Sigmoid colon (tissue), 7 donors: ENCODE results near the gene LOXHD1. TPM values are rescaled to one million over a fixed set of nuclear protein-coding genes. Genes with fewer than 3 reads are reported as not detected.

Experiments used
- DNase-seq: peaks from one replicate; pipeline ENCODE4 v3.0.0-alpha.2; 2019
- H3K27ac ChIP-seq, 4 donors: fragments of 200-600 bp; sonication (generic); one replicate each; pipeline ENCODE4 v1.5.1; 2016 to 2019; ENCODE audit warnings: mild to moderate bottlenecking in 1 of 4
- H3K27me3 ChIP-seq, 3 donors: fragments of 200-600 bp; sonication (generic); one replicate each; pipeline ENCODE4 v1.5.1; 2019; ENCODE audit warnings: mild to moderate bottlenecking in 1 of 3
- H3K36me3 ChIP-seq, 4 donors: fragments of 200-600 bp; sonication (generic); one replicate each; pipeline ENCODE4 v1.5.1; 2016 to 2019
- H3K4me1 ChIP-seq, 4 donors: fragments of 200-600 bp; sonication (generic); one replicate each; pipeline ENCODE4 v1.5.1; 2017 to 2019
- H3K4me3 ChIP-seq, 4 donors: fragments of 200-600 bp; sonication (generic); one replicate each; pipeline ENCODE4 v1.5.1; 2017 to 2019; ENCODE audit warnings: mild to moderate bottlenecking in 2 of 4, moderate library complexity in 1 of 4
- H3K9me3 ChIP-seq, 4 donors: fragments of 200-600 bp in 3 of 4; sonication (generic) in 3 of 4; one replicate each; pipeline versions ENCODE4 v1.5.1 to v1.6.1; 2013 to 2019
- EP300 ChIP-seq, 4 donors: sonication (generic); formaldehyde crosslinking; IDR thresholded peaks; one replicate each; pipeline ENCODE4 v1.6.1; 2017; ENCODE audit warnings: antibody characterized with exemption in 4 of 4
- POLR2A ChIP-seq, 2 donors: fragments of 450-650 bp; IDR thresholded peaks; one replicate each; pipeline ENCODE4 v1.6.1; 2016; ENCODE audit warnings: antibody characterized with exemption in 2 of 2, mild to moderate bottlenecking in 2 of 2, moderate library complexity in 2 of 2
- POLR2AphosphoS5 ChIP-seq, 4 donors: sonication (generic); formaldehyde crosslinking; IDR thresholded peaks; one replicate each; pipeline ENCODE4 v1.6.1; 2017; ENCODE audit warnings: antibody characterized with exemption in 4 of 4
- WGBS, 2 donors: extraction: QIAGEN DNeasy Blood & Tissue Kit; methylation state at CpG; one replicate each; pipeline ENCODE4 v1.1.7; 2013; 5-methylcytosine and 5-hydroxymethylcytosine counted together
- intact Hi-C: fragments of 100-400 bp; cut with DNase I; formaldehyde crosslinking; loops from one replicate; pipeline ENCODE4 v1.15.1; 2023
- polyA plus RNA-seq, 3 donors: library from polyadenylated mRNA; stranded (reverse); fragments of 200-250 nt; gene quantifications; one replicate each; pipeline ENCODE4 v1.2.3, GENCODE V29; 2013
- total RNA-seq, 4 donors: library from RNA; depleted of rRNA; stranded (reverse); fragments of >200 nt; gene quantifications; one replicate each; pipeline ENCODE4 v1.1.0, GENCODE V29; 2016
- TF ChIP-seq, protein P1 (sequence below), 4 experiments: fragments of 450-650 bp in 3 of 4; fragments of 200-600 bp in 1 of 4; IDR thresholded peaks; one replicate each; pipeline ENCODE4 v1.5.1; 2016 to 2019; ENCODE audit warnings: antibody characterized with exemption in 4 of 4, mild to moderate bottlenecking in 3 of 4, moderate library complexity in 2 of 4
- donor health status: healthy with polysubstance abuse.
- donor health status: Bipolar disorder and iron deficiency.
- donor health status: healthy.

The LOXHD1 gene
- total and polyA plus RNA-seq, 7 donors, result 0.06 to 0.28 (median 0.27) TPM; not detected in 4

DNA sequence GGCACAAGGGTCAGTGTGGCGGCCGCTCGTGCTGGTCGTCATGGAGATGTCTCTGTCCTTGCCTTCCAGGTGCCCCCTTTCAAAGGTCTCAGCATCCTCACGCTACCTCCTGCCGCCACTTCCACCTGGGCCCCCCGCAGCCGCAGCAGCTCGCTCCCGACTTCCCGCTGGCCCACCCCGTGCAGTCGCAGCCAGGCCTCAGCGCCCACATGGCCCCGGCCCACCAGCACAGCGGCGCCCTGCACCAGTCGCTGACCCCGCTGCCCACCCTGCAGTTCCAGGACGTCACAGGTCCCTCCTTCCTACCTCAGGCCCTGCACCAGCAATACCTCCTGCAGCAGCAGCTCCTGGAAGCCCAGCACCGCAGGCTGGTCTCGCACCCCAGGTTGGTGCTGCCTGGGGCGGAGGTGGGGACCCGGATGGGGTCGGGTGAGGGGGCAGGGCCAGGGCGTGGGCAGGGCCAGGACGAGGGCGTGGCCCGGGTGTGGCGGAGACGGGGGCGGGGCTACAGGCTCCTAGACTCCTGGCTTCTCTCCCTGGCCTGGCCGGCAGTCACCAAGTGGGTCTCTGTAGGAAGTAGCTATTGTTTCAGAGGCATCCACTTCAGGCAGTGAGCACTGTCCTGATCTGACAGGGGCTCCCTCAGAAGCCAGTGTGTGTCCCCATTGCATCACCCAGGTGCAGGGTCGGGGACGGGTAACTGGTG lies 223.7 kb downstream of the LOXHD1 start:
- no peak for DNase-seq
- Histone ChIP-seq H3K4me3 (no peak overlapping the region), H3K9me3 (no peaks in the 10 kb centered on the region), H3K4me1 (no peaks in the 10 kb centered on the region), H3K27ac (no peak overlapping the region), H3K27me3 (no peaks in the 10 kb centered on the region), H3K36me3 (no peaks in the 10 kb centered on the region)
- TF ChIP-seq, protein P1, sequence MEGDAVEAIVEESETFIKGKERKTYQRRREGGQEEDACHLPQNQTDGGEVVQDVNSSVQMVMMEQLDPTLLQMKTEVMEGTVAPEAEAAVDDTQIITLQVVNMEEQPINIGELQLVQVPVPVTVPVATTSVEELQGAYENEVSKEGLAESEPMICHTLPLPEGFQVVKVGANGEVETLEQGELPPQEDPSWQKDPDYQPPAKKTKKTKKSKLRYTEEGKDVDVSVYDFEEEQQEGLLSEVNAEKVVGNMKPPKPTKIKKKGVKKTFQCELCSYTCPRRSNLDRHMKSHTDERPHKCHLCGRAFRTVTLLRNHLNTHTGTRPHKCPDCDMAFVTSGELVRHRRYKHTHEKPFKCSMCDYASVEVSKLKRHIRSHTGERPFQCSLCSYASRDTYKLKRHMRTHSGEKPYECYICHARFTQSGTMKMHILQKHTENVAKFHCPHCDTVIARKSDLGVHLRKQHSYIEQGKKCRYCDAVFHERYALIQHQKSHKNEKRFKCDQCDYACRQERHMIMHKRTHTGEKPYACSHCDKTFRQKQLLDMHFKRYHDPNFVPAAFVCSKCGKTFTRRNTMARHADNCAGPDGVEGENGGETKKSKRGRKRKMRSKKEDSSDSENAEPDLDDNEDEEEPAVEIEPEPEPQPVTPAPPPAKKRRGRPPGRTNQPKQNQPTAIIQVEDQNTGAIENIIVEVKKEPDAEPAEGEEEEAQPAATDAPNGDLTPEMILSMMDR (IDR thresholded peaks at IDR 0.05), result no peak
- TF ChIP-seq POLR2AphosphoS5 (IDR thresholded peaks at IDR 0.05), result no peak
- TF ChIP-seq POLR2A (IDR thresholded peaks at IDR 0.05), result no peak
- no peak for TF ChIP-seq EP300 (IDR thresholded peaks at IDR 0.05)
- WGBS, 2 donors, result 65 to 68% methylated on average over 35 of the region's 35 CpGs
- intact Hi-C loops, result no loop called here

DNA sequence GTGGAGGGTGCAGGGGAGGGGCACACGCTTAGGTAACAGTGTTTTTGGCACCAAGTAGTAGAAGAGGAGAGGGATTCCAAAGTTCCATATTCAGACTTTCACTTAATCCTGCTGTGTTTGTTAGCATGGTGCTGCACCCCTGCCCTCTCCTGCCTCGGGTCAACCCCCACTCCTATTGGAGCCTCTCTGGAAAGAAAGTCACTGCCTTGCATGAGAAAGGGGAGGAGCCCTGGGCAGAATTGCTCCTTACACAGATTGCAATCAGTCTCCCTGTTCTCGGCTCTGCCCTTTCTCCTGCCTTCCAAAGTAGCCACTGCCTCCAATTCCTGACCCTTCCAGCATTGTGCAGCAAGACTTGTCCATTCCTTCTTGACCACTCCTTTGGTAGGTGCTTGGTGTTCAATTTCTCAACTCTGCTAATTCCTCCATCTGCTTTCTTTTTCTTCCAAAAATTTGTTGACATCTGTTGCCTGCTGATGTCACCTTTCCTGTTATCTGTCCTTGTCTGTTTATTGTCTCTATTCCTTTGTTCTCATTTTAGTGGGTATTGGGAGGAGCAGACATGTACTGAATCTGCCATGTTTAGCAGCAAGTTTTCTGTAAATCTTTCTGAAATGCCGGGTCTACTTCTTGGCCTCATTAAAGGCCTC lies 225.4 kb downstream of the LOXHD1 start:
- Histone ChIP-seq H3K4me3 (no peak overlapping the region), H3K4me1 (no peaks in the 10 kb centered on the region), H3K9me3 (no peaks in the 10 kb centered on the region), H3K27me3 (no peaks in the 10 kb centered on the region), H3K36me3 (no peaks in the 10 kb centered on the region), H3K27ac (no peak overlapping the region)
- DNase-seq, result no peak
- 42 to 65% methylated on average over 4 of the region's 4 CpGs for WGBS, 2 donors
- intact Hi-C loops, result no loop called here
- TF ChIP-seq POLR2AphosphoS5 (IDR thresholded peaks at IDR 0.05) (no peak), EP300 (IDR thresholded peaks at IDR 0.05) (no peak), POLR2A (IDR thresholded peaks at IDR 0.05) (no peak)

DNA sequence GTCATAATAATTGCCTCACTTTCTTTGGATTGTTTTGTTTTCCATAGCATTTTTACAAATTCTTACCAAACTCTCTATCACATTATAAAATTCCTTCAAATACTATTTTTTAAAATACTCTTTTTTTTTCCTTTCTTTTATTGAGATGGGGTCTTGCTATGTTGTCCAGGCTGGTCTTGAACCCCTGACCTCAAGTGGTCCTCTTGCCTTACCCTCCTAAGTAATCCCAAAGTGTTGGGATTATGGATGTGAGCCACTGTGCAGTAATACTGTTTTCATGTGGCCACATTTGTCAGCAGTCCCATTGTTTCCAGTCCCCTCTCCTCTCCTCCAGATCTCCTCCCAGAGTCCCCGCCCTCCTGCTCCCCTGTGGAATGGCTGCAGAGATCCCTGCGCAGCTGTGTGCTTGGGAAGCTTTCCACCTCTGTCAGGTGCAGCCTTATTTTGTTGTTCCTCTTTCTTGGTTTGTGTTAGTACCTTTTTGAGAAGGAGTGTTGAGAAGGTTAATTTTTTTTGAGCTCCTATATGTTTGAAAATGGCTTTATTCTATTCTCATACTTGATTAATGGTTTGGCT lies 227.3 kb downstream of the LOXHD1 start:
- TF ChIP-seq, protein P1 (IDR thresholded peaks at IDR 0.05), result no peak
- TF ChIP-seq POLR2A (IDR thresholded peaks at IDR 0.05), result no peak
- TF ChIP-seq POLR2AphosphoS5 (IDR thresholded peaks at IDR 0.05), result no peak
- no peak for TF ChIP-seq EP300 (IDR thresholded peaks at IDR 0.05)
- Histone ChIP-seq H3K4me3 (no peak overlapping the region), H3K27me3 (no peaks in the 10 kb centered on the region), H3K36me3 (no peaks in the 10 kb centered on the region), H3K9me3 (no peaks in the 10 kb centered on the region), H3K27ac (no peak overlapping the region), H3K4me1 (no peaks in the 10 kb centered on the region)
- WGBS, 2 donors, result 45 to 80% methylated on average over 2 of the region's 2 CpGs
- DNase-seq, result no peak
- intact Hi-C loops, result no loop called here

DNA sequence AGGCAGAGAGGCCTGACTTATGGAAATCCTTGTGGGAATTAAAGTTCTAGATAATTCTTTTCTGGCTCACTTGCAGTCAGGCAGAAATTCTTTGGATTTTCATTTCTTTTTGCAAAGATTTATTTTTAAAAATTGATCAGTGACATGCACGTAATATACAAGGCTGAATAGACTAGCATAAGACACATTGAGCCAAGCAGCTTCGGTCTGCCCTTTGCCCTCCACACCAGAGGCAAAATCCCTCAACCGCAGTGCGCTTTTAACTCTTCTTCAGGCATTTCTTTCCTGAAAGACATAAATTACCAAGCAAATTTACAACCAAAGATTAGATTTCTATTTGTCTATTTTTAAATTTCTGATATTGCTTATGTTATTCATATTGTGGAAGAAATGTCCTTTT lies 227.9 kb downstream of the LOXHD1 start:
- 82 to 86% methylated on average over 4 of the region's 4 CpGs for WGBS, 2 donors
- Histone ChIP-seq H3K9me3 (no peaks in the 10 kb centered on the region), H3K27me3 (no peaks in the 10 kb centered on the region), H3K4me3 (no peak overlapping the region), H3K36me3 (no peaks in the 10 kb centered on the region), H3K4me1 (no peaks in the 10 kb centered on the region), H3K27ac (no peak overlapping the region)
- intact Hi-C loops, result no loop called here
- no peak for DNase-seq
- no peak for TF ChIP-seq POLR2AphosphoS5 (IDR thresholded peaks at IDR 0.05)
- no peak for TF ChIP-seq POLR2A (IDR thresholded peaks at IDR 0.05)
- TF ChIP-seq EP300 (IDR thresholded peaks at IDR 0.05), result no peak

DNA sequence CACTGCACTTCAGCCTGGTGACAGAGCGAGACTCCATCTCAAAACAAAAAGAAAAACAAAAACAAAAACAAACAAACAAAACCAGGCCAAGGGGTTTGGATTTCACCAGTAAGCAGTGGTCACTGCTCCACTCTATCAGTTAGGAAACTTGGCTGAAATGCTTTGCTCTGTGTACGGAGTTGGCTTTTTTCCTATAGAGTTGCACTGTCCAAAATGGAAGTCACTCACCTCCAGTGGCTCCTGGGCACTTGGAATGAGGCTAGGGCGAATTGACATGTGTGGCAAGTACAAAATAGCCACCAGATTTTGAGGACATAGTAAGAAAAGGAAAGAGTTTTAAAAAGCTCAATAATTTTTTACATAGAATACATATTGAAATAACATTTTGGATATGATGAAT lies 228.7 kb downstream of the LOXHD1 start:
- no peak overlapping the region for H3K4me3 ChIP-seq
- intact Hi-C loops, result no loop called here
- 61 to 84% methylated on average over 3 of the region's 3 CpGs for WGBS, 2 donors
- H3K9me3 ChIP-seq, result no peaks in the 10 kb centered on the region
- H3K4me1 ChIP-seq, result no peaks in the 10 kb centered on the region
- no peak for TF ChIP-seq EP300 (IDR thresholded peaks at IDR 0.05)
- no peak for TF ChIP-seq POLR2A (IDR thresholded peaks at IDR 0.05)
- TF ChIP-seq POLR2AphosphoS5 (IDR thresholded peaks at IDR 0.05), result no peak
- TF ChIP-seq, protein P1 (IDR thresholded peaks at IDR 0.05), result no peak
- no peaks in the 10 kb centered on the region for H3K27me3 ChIP-seq
- H3K36me3 ChIP-seq, result no peaks in the 10 kb centered on the region
- no peak overlapping the region for H3K27ac ChIP-seq
- no peak for DNase-seq
